GM18505 (cell line): ENCODE results near the gene ITIH5.

ENCODE experiments used
- ATAC-seq: cut with Tn5 transposase; IDR thresholded peaks from one replicate; pipeline ENCODE4 v1.9.1; 2021; ENCODE audit not compliant: unreplicated experiment
- POLR2A ChIP-seq: IDR thresholded peaks from 4 replicates; pipeline ENCODE4 v1.6.1; 2011; ENCODE audit warnings: borderline replicate concordance; ENCODE audit not compliant: insufficient read depth, insufficient read length; ENCODE audit errors: extremely low read depth

ITIH5 gene

DNA sequence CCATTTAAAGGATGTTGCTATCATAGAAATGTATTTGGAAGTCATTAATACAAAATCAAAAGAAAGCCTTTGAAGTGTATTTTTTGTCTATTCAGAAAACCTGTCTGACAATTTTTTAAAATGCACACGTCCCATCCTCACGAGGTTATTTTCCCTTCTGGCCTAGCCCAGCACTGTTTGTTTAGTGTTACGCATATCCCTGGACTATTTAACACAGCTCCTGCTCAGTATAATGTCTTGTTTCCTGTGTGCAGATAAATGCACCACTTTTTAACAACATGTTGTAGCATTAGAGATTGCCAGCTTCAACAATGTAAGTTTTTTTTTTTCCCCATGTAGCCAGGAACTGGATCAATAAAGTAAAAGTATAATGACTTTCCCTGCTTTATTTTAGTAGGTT is 153.3 kb downstream of the ITIH5 start:
- no peak for TF ChIP-seq POLR2A
- ATAC-seq = no peak

DNA sequence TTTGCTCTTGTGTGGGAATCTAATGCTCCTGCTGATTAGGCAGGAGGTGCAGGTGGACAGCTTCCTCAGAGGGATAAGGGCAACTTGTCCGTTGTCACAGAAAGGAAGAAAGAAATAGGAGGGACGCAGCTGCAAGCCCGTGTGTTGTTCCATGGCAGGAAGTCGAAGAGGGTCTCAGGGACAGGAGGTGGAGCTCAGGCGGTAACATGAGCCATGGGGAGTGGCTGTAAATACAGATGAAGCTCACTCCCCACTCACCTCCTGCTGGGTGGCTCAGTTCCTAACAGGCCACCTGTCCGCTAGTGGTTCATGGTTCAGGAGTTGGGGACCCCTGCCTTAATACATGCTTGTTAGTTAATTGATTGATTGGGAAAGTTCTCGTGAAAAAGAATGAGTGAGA is 154.3 kb downstream of the ITIH5 start:
- no peak for ATAC-seq
- no peak for TF ChIP-seq POLR2A

DNA sequence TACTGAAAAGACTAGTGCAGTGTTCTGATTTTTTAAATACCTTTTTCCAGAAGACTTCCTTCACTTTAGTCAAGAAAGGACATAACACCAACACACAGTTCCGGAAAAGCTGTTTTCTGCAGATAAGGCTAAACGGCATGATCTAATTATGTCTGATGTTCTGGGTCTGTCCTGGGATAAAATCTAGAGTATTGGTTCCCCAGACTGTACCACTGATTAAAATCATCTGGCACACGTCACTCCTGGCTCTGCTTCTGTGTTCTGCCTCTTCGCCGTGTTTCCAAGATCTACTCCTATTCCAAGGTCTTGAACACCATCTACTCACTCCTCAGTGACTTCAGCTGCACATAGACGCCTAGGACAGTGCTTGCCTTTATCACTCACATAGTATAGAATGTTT is 155.2 kb downstream of the ITIH5 start:
- no peak for TF ChIP-seq POLR2A
- no peak for ATAC-seq
